Jurkat, Clone E6-1 (cell line): Measurements from ENCODE around the gene GPR85.
"Not testable (repeated sequence)": the region's sequence is repeated elsewhere in the genome, so short reads cannot be mapped to it uniquely, and the experiment has no call there.

Experiments
- DNase-seq: peaks from one replicate; pipeline ENCODE4 v3.0.0-alpha.2; 2011; ENCODE audit warnings: low read depth, low spot score
- H3K4me3 ChIP-seq: 2 replicates; pipeline ENCODE4 v1.5.1; 2011; ENCODE audit warnings: mild to moderate bottlenecking, low read length, control low read depth, moderate library complexity

GPR85 gene

DNA sequence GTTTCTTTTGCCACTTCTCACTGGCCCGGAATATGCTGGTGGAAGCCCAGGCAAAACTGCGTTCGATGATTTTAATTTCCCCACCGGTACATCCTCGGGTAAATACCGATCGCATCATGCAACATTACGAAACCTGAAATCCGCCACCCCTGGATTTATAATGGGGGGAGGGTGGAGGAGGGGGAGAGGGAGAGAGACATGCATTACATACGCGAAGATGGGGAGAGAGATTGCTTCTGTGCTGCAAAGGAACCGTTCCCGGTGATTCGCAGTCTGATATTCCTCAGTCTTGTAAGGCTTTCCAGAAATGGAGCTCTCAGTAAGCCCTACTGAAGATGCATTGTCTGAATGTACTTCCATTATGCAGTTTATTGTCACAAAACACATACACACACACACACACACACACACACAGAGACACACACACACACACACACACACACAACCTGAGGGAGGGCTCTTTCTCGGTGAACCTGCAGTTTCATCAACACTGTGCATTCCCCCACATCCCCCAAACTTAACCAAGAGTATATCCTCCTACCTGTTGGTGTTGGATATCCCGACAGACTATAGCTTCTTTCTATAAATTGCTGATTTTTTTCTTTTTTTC is 741 bp downstream of the GPR85 start:
- no peak for DNase-seq
- H3K4me3 ChIP-seq: no peak overlapping the region

DNA sequence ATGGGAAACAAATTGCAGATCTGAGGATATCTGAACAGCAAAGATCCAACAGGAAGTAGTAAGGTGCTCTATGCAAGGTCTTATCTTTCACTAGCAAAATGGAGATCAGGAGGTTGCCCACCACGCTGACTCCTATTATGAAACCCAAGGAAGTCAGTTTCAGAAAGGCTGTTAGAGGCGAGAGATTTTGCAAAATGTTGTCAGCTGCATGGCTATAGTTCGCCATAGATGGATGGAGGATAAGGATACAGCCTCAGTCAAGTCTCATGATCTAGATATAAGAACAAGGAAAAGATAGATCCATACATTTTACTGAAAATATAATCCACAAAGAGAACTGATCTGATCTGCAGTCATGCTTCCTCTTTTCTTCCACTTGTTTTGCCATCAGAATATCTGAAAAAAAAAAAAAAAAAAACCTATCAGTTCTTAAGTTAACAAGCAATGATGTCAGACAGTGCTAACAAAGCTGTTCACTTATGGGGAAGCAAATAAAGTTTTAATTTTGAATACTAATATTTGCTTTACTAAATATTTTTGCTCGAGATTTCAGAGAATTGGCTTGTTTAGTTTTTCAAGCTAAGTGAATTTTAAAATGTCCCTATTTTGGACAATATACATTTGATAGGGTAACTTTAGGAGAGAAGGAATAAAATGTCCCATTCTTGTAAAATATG is 2.0 kb downstream of the GPR85 start:
- H3K4me3 ChIP-seq: no peak overlapping the region
- DNase-seq: no peak

DNA sequence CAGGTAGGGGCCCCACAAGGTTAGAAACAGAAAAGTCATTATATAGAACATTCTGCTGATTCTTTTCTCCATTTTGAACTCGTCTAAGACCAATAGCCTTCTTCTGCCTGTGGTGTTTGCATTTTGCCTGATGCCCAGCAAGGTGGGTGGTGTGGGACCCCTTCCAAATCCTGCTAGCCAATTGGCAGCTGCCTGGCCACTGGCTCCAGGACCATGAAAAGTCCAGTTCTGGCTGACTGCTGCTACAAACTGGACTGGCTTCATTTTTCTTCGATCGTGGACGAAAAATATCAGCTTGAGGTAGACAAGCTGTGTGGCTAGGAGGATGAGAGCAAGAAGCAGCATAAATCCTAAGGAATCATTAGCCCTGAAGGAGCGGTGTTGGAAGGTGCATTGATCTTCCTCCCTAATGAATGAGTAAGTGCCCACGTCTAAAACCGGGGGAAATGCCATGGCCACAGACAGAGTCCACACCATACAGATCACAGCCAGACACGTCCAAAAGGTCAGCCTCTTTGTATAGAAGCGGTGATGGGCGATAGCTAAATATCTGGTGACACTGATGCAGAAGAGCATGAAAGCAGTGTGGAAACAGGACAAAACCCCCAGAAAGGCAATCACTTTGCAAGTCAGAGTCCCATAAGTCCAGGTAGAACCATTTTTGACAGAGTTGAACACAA is 2.7 kb downstream of the GPR85 start:
- no peak overlapping the region for H3K4me3 ChIP-seq
- DNase-seq: no peak

DNA sequence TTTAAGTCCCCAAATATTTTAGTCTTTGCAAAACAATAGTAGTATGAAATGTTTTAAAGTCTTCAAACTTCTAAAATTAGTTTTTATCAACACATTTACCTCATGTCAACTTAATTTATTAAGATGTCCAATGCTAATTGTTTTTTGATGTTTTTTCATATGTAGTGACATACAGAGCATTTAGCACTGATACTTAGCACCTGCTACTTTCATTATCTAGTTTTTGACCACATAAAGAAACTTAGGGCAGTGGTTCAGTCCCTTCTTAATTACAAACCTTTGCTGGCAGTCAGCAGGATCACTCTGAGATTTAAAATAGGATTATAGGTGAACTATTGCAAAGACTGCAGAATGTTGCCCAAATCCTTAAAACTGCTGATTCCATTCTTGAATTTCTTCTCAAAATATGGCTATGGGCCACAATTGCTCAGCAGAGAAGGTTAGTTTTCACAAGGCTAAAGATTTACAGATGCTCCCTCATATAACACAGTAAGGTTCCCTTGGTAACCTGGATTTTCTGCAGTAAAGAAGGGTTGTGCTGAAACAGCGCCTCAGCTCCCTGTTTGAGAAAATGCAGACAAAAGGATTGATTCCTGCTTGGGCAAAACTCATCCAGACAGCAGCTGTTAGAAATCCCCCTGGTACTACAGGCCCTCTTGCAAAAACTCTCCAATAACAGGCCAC is 3.4 kb downstream of the GPR85 start:
- no peak overlapping the region for H3K4me3 ChIP-seq
- DNase-seq: no peak

DNA sequence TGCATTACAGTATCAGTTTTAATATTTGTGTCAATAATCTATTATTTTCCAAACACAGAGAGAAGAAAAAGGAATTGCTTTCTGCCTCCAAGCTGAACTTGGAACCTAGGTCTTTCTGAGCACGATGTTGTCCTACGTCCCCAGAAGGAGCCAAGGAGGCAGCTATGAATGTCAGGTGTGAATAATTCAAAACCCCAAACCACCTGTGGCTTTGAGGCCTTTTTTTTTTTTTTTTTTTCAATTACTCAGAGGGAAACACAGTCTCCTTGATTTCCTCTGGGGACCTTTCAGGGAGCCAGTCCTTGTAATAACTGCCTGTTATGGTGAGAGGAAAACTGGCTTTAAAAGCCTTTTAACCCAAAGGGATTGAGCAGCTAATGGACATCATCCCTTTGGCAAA is 8.3 kb downstream of the GPR85 start:
- no peak for DNase-seq
- no peak overlapping the region for H3K4me3 ChIP-seq

DNA sequence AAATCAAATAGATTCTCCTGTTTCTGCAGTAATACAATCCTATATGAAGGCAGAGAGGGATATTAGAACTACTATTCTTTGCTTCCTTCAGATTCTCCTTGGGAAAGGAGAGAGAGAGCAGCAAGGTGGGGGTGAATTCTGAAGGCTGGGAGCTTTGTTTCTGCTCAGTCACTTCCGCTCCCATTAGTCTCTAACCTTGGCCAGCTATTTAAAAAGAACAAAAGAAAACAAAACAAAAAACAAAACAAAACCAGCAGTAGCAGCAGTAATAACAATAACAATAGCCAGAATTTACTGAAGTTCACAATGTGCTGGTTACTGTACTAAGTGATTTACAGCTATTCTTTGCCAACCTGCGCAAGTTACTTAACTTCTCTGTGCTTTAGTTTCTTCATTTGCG is 9.9 kb downstream of the GPR85 start:
- no peak for DNase-seq
- H3K4me3 ChIP-seq: no peak overlapping the region

DNA sequence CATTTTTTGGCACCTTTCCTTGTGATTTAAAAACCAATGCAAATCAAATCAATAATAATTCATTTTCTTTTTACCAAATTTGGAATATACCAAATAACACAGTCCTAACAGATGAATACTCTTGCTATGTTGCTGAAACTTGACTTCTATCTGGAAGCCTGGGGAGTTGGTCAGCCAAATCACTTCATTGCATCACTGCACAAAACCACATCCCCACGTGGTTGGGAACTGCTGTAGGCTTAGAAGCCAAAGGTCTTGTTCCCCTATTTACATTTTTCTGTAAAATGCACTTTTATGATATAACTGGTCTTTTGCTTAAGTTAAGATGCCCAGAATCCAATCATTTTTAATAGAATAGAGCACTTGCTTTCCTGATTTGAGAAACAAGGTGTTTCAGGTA is 15.2 kb downstream of the GPR85 start:
- no peak overlapping the region for H3K4me3 ChIP-seq
- no peak for DNase-seq

DNA sequence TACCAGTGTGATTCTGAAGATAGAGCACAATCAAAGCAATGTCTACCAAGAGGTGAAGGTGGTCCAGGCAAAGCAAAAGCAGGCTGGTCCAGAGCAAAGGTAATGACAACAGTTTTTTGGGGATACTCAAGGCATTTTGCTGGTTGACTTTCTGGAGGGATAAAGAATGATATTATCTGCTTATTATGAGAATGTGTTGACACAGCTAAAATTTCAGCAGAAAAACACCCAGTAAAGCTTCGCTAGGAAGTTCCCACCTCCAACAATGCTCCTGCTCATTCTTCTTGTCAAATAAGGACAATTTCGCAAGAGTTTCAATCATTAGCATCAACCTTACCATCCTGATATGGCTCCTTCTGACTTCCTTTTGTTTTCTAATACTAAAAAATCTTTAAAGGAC is 24.1 kb downstream of the GPR85 start:
- no peak for DNase-seq
- no peak overlapping the region for H3K4me3 ChIP-seq

DNA sequence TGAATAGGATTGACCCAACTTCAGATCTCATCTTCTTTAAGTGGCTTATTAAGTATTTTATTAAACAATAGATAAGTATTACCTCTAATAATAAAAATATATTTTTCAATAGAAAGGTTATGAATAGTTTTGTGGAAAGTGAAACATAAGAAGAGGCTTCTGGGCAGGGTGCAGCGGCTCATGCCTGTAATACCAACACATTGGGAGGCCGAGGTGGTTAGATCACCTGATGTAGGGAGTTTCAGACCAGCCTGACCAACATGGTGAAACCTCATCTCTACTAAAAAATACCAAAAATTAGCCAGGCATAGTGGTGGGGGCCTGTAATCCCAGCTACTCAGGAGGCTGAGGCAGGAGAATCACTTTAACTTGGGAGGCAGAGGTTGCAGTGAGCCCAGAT is 26.5 kb downstream of the GPR85 start:
- no peak for DNase-seq
- no peak overlapping the region for H3K4me3 ChIP-seq

DNA sequence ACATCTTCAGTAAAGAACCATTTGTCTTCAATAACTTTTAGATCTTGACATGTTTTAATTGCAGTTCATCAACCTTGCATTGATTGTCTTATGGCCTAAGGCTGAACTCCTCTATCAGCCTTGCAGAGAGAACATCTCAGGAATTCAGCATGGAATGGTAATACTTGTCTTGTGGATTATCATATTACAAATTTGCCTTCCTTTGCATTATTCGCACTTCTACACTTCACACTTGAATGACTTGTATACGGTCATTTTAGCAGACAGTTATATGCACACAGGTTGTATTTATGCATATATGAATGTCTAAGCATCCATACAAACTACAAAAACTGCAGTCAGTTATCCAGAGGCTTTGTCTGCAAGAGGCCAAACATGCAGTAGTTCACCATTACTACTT is 31.7 kb downstream of the GPR85 start:
- DNase-seq: no peak
- no peak overlapping the region for H3K4me3 ChIP-seq

DNA sequence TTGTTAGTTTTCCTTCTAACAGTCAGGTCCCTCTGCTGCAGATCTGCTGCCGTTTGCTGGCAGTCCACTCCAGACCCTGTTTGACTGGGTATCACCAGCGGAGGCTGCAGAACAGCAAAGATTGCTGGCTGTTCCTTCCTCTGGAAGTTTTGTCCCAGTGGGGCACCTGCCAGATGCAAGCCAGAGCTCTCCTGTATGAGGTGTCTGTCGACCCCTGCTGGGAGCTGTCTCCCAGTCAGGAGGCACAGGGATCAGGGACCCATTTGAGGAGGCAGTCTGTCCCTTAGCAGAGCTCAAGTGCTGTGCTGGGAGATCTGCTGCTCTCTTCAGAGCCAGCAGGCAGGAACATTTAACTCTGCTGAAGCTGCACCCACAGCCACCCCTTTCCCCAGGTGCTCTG is 32.4 kb downstream of the GPR85 start:
- H3K4me3 ChIP-seq, DNase-seq: not testable (repeated sequence)

DNA sequence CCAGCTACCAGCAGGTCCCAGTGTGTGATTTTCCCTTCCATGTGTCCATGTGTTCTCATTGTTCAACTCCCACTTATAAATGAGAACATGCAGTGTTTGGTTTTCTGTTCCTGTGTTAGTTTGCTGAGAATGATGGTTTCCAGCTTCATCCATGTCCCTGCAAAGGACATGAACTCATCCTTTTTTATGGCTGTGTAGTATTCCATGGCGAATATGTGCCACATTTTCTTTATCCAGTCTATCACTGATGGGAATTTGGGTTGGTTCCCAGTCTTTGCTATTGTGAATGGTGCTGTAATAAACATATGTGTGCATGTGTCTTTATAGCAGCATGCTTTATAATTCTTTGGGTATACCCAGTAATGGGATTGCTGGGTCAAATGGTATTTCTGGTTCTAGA is 37.4 kb downstream of the GPR85 start:
- not testable (repeated sequence) for DNase-seq

DNA sequence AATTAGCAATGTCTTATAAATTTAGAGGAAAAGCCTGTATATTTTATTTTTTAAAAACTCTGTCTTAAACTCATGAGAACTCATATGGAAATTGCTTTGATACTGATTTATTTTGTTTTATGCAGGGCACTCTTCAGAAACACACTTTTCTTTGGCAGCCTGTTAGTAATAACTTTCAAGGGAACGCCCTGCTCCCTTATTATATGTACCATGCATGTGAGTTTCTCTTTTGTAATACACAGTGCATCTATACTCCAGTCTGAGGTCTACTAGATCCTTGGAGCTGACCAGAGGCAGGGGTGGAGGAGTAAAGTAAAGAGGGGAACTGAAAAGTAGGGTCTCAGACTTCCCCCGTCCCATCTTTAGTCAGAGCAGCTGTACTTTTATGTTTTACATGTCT is 40.2 kb downstream of the GPR85 start:
- no peak overlapping the region for H3K4me3 ChIP-seq
- DNase-seq: no peak

More for the DNA sequence above, 37.4 kb downstream of the GPR85 start:
- not testable (repeated sequence) for H3K4me3 ChIP-seq

DNA sequence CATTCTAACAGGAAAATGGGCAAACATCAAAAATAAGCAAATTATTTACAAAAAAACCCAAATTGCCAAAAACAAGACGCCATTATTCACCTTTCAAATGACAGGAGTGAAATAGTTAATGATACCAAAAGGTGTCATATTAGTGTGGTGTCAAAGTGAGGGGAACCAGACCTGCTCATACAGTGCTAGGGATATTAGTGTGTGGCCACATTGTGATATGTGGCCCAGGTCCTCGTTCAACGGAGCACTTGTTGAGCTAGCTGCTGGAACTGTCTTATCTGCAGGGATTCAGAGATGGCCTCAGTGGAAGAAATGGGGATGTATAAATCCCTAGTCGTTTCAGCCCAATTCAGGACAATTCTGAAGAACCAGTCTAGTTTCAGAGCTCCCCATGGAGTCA is 41.2 kb downstream of the GPR85 start:
- no peak for DNase-seq
- no peak overlapping the region for H3K4me3 ChIP-seq

DNA sequence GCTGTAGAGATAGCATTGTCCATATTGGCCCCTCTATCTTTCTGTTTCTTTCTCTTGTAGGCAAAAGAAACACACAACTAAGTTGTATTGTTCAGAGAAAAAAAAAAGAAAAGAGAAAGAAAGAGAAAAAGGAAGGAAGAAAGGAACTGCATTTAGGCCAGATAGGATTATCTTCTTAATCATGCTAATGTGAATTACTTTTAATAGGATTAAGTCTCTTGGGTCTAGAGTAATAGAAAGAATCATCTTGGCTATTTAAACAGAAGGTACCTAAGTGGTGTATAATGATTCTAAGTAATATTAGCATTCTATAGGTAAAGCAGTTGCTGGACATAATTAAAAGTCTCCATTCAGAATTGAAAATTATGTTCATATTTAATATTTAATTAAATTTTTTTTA is 42.2 kb downstream of the GPR85 start:
- no peak overlapping the region for H3K4me3 ChIP-seq
- no peak for DNase-seq

DNA sequence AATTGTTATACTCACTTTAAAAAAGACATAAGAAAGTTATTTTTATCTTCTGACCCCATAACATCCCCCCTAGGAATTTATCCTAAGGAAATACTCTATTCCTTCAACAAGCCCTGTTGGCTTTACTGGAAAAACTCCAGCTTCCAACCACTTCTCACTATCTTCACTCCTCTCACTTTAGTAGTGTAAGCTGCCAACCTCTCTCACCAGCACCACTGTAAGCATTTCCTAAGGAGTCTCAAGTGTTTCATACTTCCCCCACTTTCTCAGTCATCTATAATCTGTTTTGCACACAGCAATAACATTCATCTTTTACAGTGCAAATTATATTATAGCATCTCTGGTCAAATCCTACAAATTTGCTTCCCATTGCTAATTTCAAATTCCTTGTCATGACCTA is 45.8 kb downstream of the GPR85 start:
- H3K4me3 ChIP-seq: no peak overlapping the region
- no peak for DNase-seq

DNA sequence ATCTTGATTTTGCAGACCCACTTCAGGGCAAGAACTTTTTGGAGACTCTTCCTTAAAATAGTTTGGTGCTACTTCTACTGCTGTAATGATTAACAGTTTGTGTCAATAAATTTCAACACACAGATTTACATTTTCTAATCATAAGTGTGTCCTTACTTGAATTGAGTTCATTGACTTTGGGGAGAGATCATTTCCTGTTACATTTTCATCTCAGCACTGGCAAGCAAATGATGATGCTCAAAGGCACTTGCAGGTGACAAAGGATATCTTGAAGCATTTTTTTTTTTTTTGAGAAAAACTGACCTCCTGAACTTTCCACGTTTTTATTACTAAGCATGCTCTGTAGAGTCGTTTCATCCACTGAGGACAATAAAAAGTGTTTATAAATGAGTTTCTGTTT is 52.7 kb downstream of the GPR85 start:
- DNase-seq: no peak
- H3K4me3 ChIP-seq: no peak overlapping the region
